Sigmoid colon (tissue), 4 donors: ENCODE results near the gene LHX2.

Source experiments
- CTCF ChIP-seq, 4 experiments: fragments of 450-650 bp in 3 of 4; fragments of 200-600 bp in 1 of 4; IDR thresholded peaks; one replicate each; pipeline ENCODE4 v1.5.1; 2016 to 2019; ENCODE audit warnings: antibody characterized with exemption in 4 of 4, mild to moderate bottlenecking in 3 of 4, moderate library complexity in 2 of 4
- EP300 ChIP-seq, 4 donors: sonication (generic); formaldehyde crosslinking; IDR thresholded peaks; one replicate each; pipeline ENCODE4 v1.6.1; 2017; ENCODE audit warnings: antibody characterized with exemption in 4 of 4
- POLR2A ChIP-seq, 2 donors: fragments of 450-650 bp; IDR thresholded peaks; one replicate each; pipeline ENCODE4 v1.6.1; 2016; ENCODE audit warnings: antibody characterized with exemption in 2 of 2, mild to moderate bottlenecking in 2 of 2, moderate library complexity in 2 of 2
- POLR2AphosphoS5 ChIP-seq, 4 donors: sonication (generic); formaldehyde crosslinking; IDR thresholded peaks; one replicate each; pipeline ENCODE4 v1.6.1; 2017; ENCODE audit warnings: antibody characterized with exemption in 4 of 4

- TF ChIP-seq CTCF (IDR thresholded peaks at IDR 0.05) (no peak), POLR2A (IDR thresholded peaks at IDR 0.05) (no peak), EP300 (IDR thresholded peaks at IDR 0.05) (no peak), POLR2AphosphoS5 (IDR thresholded peaks at IDR 0.05) (no peak)
Observed at GRCh38 chr9:124014956-124015660, 3.5 kb downstream of the LHX2 start.
